Stimulated activated CD4-positive, alpha-beta T cell treated with anti-CD3 and anti-CD28 coated beads, Interleukin-4, amount 100 ng/mL, for 1 hour (primary cell): Measurements from ENCODE around the gene KCNH1.

Experiments
- DNase-seq: peaks from one replicate; pipeline ENCODE4 v3.0.0-alpha.2; 2020

Gene KCNH1

DNA sequence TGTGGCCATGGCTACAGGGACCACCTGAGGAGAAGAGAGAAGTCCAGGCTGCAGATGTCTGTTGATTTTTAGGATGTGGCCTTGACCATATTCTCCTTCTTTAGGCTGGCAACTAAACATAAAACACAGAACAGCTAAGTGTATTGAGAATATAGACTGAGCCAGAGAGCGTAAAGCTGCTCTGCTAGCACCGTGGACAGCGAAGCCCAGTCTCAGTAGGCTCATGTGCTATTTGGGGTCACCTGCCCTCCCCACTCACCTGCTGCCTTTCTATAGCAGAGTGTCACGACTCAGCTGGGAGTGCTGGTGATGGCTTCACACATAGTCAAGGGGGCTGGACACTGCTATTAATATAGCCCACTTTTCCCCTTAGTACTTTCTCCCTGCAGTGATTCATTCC, 278.5 kb downstream of the KCNH1 start:
- DNase-seq: no peak

DNA sequence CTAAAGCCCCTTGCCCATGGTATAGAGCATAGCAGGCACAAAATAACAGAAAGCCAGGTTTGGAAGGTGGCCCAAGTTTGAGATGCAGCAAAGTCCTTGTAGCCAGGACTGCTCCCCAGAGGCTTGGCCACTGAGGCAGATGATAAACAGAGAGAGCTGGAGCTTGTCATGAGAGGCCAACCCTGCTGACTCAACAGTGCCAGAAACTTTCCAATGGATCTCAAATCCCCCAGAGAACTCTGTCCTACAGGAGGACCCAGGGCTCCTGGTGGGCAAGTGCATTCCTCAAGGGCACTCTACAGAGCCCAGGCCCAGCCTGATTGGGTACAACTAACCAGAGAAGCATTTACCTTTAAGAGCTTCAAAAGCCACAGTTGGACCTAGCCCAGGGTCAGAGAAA, 280.7 kb downstream of the KCNH1 start:
- DNase-seq: no peak

GRCh38 chr1:210850556-210850955, 283.4 kb downstream of the KCNH1 start:
- no peak for DNase-seq

GRCh38 chr1:210848474-210848873, 285.5 kb downstream of the KCNH1 start:
- no peak for DNase-seq

- no peak for DNase-seq
Measured at GRCh38 chr1:210841926-210842625, 291.9 kb downstream of the KCNH1 start.

DNA sequence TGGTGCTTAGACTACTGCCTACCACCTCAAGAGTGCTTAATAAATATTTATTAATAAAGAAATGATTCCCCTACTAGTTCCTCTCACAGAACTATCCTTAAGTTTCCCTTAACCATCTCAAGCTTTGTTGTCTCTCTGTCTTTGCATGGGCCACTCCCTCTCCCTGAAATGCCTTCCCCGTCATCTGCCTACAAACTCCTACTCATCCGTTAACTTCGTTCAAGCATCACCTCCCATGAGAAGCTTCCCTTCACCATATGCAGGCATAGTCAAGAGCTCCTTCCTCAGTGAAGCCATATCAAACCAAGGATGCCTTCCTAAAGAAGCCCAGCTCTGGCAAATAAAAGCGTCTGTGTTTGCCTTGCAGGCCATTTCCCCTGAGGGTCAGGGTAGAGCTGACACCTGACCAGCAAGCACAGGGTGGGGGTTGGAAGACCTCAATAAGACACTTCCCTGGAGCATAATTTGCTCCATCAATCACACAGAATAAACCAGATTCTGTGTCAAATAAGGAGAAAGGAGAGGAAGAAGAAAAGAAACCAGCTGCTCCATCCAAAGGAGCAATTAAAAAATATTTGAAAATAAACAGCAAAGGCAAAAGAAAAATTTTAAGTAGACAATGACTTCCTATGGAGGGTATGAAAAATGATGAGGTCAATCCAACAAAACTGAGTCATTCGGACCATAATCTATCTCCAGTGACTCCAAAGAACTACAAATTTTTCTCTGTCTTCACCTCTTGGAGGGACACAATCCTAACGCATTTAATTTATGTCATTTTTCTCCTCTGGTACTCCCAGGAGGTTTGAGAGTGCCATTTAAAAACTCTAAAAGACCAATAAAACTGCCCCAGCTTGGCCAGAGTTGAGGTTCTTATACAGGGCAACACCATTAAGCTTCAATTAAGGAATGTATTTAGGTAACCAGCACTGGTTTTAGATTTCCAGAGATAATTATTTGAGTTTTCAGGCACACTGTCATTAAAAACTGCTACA, 303.6 kb downstream of the KCNH1 start:
- DNase-seq: no peak

GRCh38 chr1:210828996-210829596, 304.9 kb downstream of the KCNH1 start:
- DNase-seq: no peak

- DNase-seq: no peak
Measured at GRCh38 chr1:210827481-210827880, 306.5 kb downstream of the KCNH1 start.

DNA sequence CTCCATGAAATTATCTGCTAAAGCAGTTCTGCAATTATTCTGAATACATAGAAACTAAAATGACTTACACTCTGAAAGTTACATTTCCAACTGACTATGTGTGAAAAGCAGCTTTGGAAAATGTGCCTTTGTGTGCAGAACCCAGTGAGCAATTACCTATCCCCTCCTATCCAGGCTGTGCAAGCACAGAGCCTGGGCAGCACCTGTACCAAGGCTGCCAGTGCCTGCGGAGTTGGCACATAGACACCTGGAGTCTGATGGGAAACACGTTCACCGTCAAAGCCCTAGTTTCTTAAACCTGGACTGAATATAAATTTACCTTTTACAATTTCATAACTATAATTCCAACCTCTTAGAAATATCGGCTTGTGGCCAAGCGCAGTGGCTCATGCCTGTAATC, 307.3 kb downstream of the KCNH1 start:
- DNase-seq: no peak

GRCh38 chr1:210822932-210823331, 311.0 kb downstream of the KCNH1 start:
- no peak for DNase-seq

- no peak for DNase-seq
Measured at GRCh38 chr1:210822241-210822640, 311.7 kb downstream of the KCNH1 start.

DNA sequence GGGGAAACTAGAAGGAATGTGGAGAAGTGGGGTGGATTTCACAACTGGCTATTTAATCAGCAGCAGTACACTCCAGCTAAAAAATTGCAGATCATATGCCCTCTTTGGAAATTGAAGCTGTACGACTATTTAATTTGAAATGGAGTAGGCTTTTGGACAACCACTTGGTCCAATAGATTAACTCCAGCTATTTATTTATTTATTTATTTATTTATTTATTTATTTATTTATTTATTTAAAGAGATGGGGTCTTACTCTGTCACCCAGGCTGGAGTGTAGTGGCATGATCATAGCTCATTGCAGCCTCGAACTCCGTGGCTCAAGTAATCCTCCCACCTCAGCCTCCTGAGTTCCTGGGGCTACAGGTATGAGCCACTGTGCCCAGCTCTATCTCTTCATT, 312.3 kb downstream of the KCNH1 start:
- DNase-seq: no peak

DNA sequence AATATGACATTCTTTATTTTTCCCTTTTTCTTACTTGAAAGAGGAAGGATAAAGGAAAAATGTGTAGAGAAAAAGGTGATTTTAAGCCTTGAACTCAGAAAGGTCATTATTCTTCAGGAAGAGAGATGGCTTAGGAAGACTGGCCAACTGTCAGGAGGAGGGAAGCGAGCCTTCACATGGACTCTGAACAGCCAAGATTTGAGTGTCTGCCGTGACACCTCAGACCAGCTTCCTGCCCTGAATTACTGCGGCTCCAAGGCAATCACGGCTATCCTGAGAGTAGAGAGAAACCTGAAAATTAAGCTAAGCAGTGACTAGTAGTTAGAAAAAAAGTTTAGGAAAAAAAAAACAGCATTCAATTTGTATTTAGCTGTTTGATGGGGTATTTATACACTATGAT, 314.7 kb downstream of the KCNH1 start:
- DNase-seq: no peak

DNA sequence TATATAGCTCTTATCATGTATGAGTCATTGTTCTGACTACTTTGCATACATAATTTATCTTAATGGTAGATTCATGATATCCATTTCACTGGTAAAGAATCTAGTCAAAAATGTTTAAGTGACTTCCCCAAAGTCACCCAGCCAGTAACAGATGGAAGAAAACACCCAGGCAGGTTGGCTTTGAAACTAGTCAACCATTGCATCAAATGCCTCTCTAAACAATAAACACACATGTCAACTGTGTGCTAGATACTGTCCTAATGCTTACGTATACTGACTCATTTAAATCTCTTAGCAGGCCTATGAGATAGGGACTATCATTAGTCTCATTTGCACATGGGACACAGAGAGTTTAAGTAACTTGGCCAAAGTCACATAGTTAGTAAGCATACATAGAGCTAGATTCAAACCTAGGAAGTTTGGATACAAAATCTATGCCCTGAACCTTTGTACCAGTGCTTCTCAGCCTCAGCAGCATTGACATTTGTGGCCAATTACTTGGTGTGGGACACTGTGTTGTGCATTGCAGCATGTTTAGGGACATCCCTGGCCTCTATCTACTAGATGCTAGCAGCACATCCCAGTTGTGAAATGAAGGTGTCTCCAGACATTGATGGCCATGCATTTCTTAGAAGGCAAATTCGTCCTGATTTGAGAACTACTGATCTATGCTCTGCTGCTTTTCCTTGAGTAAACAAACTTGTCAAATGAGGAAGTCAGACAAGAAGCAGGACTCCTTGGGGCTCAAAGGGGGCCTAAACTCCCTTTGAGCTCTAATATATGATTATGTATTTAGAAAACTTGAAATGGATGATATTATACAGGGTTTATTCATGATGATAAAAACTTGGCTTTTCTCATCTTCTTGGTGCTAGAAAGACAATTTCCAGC, 316.3 kb downstream of the KCNH1 start:
- no peak for DNase-seq

DNA sequence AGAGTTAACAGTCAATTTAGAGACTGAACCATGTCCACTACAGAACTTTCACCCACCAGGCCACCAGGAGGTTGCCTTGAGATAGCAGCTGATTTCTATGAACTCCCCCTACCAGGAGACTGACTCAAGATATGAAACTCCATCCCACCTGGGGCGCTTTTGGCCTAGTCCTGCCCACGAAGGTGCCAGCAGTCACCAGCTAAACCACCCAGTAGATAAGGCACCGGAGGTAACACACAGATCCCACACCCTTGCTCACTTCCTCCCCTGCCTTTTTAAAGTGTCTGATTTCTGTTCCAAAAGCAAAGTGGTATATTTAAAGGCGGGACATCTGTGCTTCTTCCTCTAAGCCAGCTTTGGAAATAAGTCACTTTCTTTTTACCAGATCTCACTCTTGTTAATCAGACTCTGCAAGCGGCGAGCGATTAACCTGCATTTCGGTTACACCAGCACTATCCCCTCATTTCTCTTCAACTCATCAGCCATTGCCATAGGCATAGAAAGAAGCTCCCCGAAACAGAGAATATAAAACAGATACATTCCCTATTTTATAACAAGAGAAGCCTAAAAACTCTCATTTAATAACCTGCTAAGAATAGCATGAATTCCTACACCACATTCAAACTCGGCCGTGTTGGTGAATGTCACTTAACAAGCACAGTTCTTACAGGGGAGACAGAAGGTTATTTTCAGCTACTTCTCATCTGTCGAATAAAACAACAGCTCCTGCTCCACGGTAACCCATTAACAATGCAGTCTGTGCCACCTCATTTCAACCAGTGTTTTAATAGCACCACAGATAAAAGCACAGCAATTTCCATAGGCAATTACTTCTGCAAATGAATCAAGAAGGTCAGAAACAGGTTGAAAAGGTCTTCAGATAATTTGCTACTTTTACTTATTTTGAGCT, 318.1 kb downstream of the KCNH1 start:
- no peak for DNase-seq

GRCh38 chr1:210814382-210815123, 319.4 kb downstream of the KCNH1 start:
- DNase-seq: no peak

- no peak for DNase-seq
Measured at GRCh38 chr1:210801501-210801900, 332.4 kb downstream of the KCNH1 start.

DNA sequence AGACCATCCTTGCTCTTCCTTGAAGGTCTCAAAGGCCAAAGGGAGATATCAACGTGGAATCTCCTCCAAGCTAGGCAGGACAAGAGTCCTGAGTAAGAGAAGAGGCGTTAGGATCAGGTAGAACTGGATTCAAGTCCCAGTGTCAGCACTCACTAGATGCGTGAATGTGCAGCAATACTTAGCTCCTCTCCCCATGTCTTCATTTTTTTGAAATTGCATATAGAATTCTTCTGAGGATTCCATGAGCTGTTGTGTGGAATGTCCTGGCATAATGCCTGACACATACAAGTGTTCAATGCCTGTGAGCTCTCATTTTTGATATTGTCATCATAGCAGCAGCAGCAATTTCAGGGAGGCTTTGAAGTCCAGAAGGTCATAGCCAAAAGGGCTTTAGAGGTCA, 333.2 kb downstream of the KCNH1 start:
- no peak for DNase-seq

DNA sequence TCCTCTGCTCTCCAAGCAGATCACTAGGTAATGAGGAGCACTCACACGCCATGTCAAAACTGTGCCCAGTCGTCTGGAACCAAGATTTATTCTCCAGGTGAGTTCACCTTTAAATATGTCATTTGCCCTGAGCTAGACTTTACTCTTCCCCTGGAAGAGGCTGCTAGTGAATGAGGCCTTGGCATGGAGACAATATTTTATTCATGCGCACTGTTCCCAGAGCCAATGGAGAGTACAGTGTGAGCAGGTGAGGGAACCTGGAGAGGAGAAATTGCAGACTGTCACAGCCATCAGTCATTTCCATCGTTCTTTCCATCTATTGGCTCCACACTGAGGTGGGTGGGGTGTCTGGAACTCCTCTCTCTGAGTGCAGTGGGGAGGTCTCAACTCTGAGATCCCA, 333.6 kb downstream of the KCNH1 start:
- no peak for DNase-seq

DNA sequence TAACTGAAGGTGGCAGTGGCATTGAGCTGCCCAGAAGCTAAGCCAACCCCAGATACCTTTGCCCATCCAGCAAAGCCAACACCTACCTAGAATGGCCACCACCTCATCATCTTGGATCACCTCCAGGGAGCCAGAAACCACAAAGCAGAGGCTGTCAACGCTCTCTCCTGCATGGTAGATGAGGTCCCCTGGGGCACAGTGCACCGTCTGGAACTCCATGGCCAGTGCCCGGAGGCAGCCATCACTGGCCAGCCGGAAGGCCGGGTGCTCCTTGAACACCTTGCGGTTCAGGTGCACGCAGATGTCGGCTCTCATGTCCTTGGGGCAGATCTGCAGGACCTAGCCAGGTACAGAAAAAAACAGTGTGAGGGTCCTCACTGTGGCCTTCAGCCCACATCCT, 336.5 kb downstream of the KCNH1 start:
- no peak for DNase-seq

DNA sequence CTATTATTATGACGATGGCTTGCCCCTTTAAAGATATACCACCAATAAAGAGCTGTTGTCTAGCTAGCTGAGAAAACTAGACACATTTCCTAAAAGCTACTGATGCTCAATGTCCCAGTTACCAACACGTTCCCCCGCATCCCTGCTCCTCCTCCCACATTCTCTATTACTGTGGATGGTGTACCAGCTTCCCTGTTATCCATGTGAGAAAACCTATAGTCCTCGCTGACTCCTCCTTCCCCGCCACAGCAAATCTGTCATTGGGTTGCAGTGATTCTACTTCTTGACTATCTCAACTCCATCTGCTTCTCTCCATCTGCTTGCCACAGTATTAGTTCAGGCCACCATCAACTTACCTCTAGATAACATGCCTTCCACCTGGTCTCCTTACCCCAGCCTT, 337.5 kb downstream of the KCNH1 start:
- DNase-seq: no peak
